Heart left ventricle (tissue), 16 donors: ENCODE measurements around the gene FLNB. TPM values are rescaled to one million over a fixed set of nuclear protein-coding genes. Genes with fewer than 3 reads are reported as not detected.
A peak's percentile ranks its signal among the peaks of the same experiment; 100 is the strongest.

Source experiments
- ATAC-seq, 4 donors: fragments of 200-7000 bp; cut with Tn5 transposase; one replicate each; pipeline ENCODE4 v1.9.1; 2020 to 2022; ENCODE audit warnings: moderate library complexity in 4 of 4, mild to moderate bottlenecking in 3 of 4, moderate number of reproducible peaks in 1 of 4
- DNase-seq, 5 donors: peaks; one replicate each; pipeline ENCODE4 v3.0.0-alpha.2; 2020
- H3K27ac ChIP-seq, 12 donors: fragments of 200-600 bp; sonication (generic) in 4 of 12; one replicate each; pipeline versions ENCODE4 v1.5.0 to v1.8.0; 2016 to 2022; ENCODE audit warnings: mild to moderate bottlenecking in 2 of 12
- H3K27me3 ChIP-seq, 9 donors: fragments of 200-600 bp; sonication (generic) in 2 of 9; one replicate each; pipeline versions ENCODE4 v1.5.1 to v1.8.0; 2016 to 2022; ENCODE audit warnings: mild to moderate bottlenecking in 3 of 9
- H3K36me3 ChIP-seq, 9 donors: fragments of 200-600 bp; sonication (generic) in 2 of 9; one replicate each; pipeline versions ENCODE4 v1.5.0 to v1.8.0; 2018 to 2022; ENCODE audit warnings: mild to moderate bottlenecking in 2 of 9
- H3K4me1 ChIP-seq, 12 donors: fragments of 200-600 bp; sonication (generic) in 4 of 12; one replicate each; pipeline versions ENCODE4 v1.5.0 to v1.8.0; 2016 to 2022; ENCODE audit warnings: mild to moderate bottlenecking in 3 of 12
- H3K4me3 ChIP-seq, 12 donors: fragments of 200-600 bp; sonication (generic) in 4 of 12; one replicate each; pipeline versions ENCODE4 v1.5.0 to v1.8.0; 2017 to 2022; ENCODE audit warnings: mild to moderate bottlenecking in 9 of 12, moderate library complexity in 4 of 12
- H3K9me3 ChIP-seq, 12 donors: fragments of 200-600 bp; sonication (generic) in 4 of 12; one replicate each; pipeline versions ENCODE4 v1.5.0 to v1.8.0; 2016 to 2022; ENCODE audit warnings: mild to moderate bottlenecking in 1 of 12
- CTCF ChIP-seq, 12 donors: fragments of 200-600 bp; sonication (generic) in 4 of 12; IDR thresholded peaks; one replicate each; pipeline versions ENCODE4 v1.5.0 to v1.8.0; 2018 to 2022; ENCODE audit warnings: antibody characterized with exemption in 12 of 12, mild to moderate bottlenecking in 5 of 12
- POLR2A ChIP-seq, 2 donors: fragments of 450-650 bp; IDR thresholded peaks; one replicate each; pipeline ENCODE4 v1.6.1; 2017; ENCODE audit warnings: antibody characterized with exemption in 2 of 2, mild to moderate bottlenecking in 2 of 2, moderate library complexity in 2 of 2
- WGBS, 4 donors: extraction: QIAGEN DNeasy Blood & Tissue Kit in 2 of 4; methylation state at CpG; one replicate each; pipeline versions ENCODE4 v1.1.5 to v1.1.7; 2013 to 2018; 5-methylcytosine and 5-hydroxymethylcytosine counted together
- intact Hi-C, 10 donors: fragments of 100-400 bp; cut with DNase I; formaldehyde crosslinking; loops; one replicate each; pipeline versions ENCODE4 v1.11.1 to v1.14.2; 2022
- polyA plus RNA-seq, 2 donors: library from polyadenylated mRNA; stranded (reverse); fragments of 200-250 nt; gene quantifications; one replicate each; pipeline ENCODE4 v1.2.3, GENCODE V29; 2013
- total RNA-seq, 9 donors: library from RNA; depleted of rRNA in 2 of 9; stranded (reverse); fragments of >200 nt in 2 of 9; fragmentation: NEBNext Ultra II Directional in 3 of 9; extraction: Animal tissue kit (Norgen Biotek cat#: 25700) in 3 of 9; gene quantifications; one replicate each; pipeline versions ENCODE4 v1.1.0 to v1.2.4, GENCODE V29; 2016 to 2023
- donor health status: ischemic (EF 13 %, LVEDD 7.1; RV severe dilation, severe dysfunction).
- donor health status: healthy with polysubstance abuse.
- donor health status: DM: no; HTN: yes; CAD: no.
- donor health status: DM: no; HTN: no; CAD: no.
- donor health status: ischemic (EF 25% LVEDD 6.9; RV normal size, moderate dysfunction).
- donor health status: ischemic (EF 25% LVEDD 5.7; RV mildly dilated, moderate dysfunction).
- donor health status: healthy.
- donor health status: DM: yes; HTN: yes; CAD: no.
- donor health status: ischemic (EF 35%, LVEDD 5.7; RV mildly dilated, moderate dysfunction).
- donor health status: nonischemic (EF 11% LVEDD 7.7; RV severe dilation, severe dysfunction).
- donor health status: DM: yes; HTN: yes; CAD: no.
- donor health status: PGD.
- donor health status: ischemic (EF 29% LVEDD 5.4; RV normal size, mild dysfunction).
- donor health status: nonischemic (EF 23%, LVEDD 6.1; RV moderate dilation, normal function).

Gene FLNB
- total and polyA plus RNA-seq, 11 donors: 30.5 to 75.6 (median 40.6) TPM

GRCh38 chr3:58121183-58121582 lies 113.0 kb downstream of the FLNB start:
- Histone ChIP-seq H3K4me1 (peaks cover 0 to 44% (median 29%) of the 10 kb centered on the region in 12 donors), H3K27ac (peak overlapping the region in 5 of 12 donors; percentile 40 to 79 (median 69)), H3K9me3 (no peaks in the 10 kb centered on the region), H3K4me3 (no peak overlapping the region), H3K36me3 (peaks cover 0 to 80% (median 52%) of the 10 kb centered on the region in 9 donors), H3K27me3 (no peaks in the 10 kb centered on the region)
- no peak for TF ChIP-seq CTCF (IDR thresholded peaks at IDR 0.05)
- no peak for TF ChIP-seq POLR2A (IDR thresholded peaks at IDR 0.05)
- peak in 3 of 4 donors; percentile 14 to 44 (median 16) for ATAC-seq
- DNase-seq: no peak
- intact Hi-C loops: no loop called here
- WGBS, 4 donors: 81 to 92% (median 88%) methylated on average over 11 of the region's 11 CpGs

- no peak overlapping the region for H3K27ac ChIP-seq
- TF ChIP-seq POLR2A (IDR thresholded peaks at IDR 0.05): no peak
- TF ChIP-seq CTCF (IDR thresholded peaks at IDR 0.05): no peak
- H3K9me3 ChIP-seq: no peaks in the 10 kb centered on the region
- intact Hi-C loops: no loop called here
- ATAC-seq (no peak), DNase-seq (no peak)
- H3K4me3 ChIP-seq: no peak overlapping the region
- peaks cover 0 to 95% (median 72%) of the 10 kb centered on the region in 9 donors for H3K36me3 ChIP-seq
- WGBS, 4 donors: 93 to 97% (median 96%) methylated on average over 35 to 41 of the region's 41 CpGs
- H3K4me1 ChIP-seq: peaks cover 0 to 29% (median 18%) of the 10 kb centered on the region in 12 donors
- H3K27me3 ChIP-seq: no peaks in the 10 kb centered on the region
These were observed 114.9 kb downstream of the FLNB start for GRCh38 chr3:58122936-58123700.

GRCh38 chr3:58124387-58124786 lies 116.2 kb downstream of the FLNB start:
- peaks cover 0 to 20% (median 16%) of the 10 kb centered on the region in 12 donors for H3K4me1 ChIP-seq
- H3K36me3 ChIP-seq: peaks cover 0 to 96% (median 71%) of the 10 kb centered on the region in 9 donors
- H3K4me3 ChIP-seq: no peak overlapping the region
- intact Hi-C loops: no loop called here
- H3K9me3 ChIP-seq: no peaks in the 10 kb centered on the region
- WGBS, 4 donors: 89 to 95% (median 92%) methylated on average over 6 to 8 of the region's 8 CpGs
- no peaks in the 10 kb centered on the region for H3K27me3 ChIP-seq
- DNase-seq (no peak), ATAC-seq (no peak)
- no peak overlapping the region for H3K27ac ChIP-seq
- TF ChIP-seq POLR2A (IDR thresholded peaks at IDR 0.05) (no peak), CTCF (IDR thresholded peaks at IDR 0.05) (no peak)

GRCh38 chr3:58129041-58129770 lies 121.0 kb downstream of the FLNB start:
- Histone ChIP-seq H3K36me3 (peaks cover 2 to 97% (median 74%) of the 10 kb centered on the region in 9 donors), H3K9me3 (no peaks in the 10 kb centered on the region), H3K27ac (peak overlapping the region in 1 of 12 donors; percentile 27), H3K4me1 (peaks cover 0 to 3% (median 0%) of the 10 kb centered on the region in 12 donors), H3K27me3 (no peaks in the 10 kb centered on the region), H3K4me3 (no peak overlapping the region)
- WGBS, 4 donors: 77 to 91% (median 87%) methylated on average over 9 to 10 of the region's 10 CpGs
- DNase-seq: no peak
- intact Hi-C loops: no loop called here
- no peak for ATAC-seq
- no peak for TF ChIP-seq CTCF (IDR thresholded peaks at IDR 0.05)
- no peak for TF ChIP-seq POLR2A (IDR thresholded peaks at IDR 0.05)
